ENCODE results near the gene OR51F2.

DNA sequence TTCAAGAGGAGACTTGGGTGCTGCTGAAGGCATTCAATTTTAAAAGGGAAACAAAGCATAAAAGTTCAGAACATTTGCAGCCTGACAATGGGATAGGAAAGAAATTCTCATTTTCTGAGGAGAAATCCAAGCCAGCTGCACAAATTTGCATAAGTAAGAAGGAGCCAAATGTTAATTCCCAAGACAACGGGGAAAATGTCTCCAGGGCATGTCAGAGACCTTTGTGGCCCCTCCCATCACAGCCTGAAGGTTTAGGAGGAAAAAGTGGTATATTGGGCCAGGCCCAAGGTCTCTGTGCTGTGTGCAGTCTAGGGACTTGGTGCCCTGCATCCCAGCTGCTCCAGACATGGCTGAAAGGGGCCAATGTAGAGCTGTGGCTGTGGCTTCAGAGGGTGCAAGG, 38.7 kb upstream of the OR51F2 start:
- TF ChIP-seq POLR2AphosphoS5 (IDR thresholded peaks at IDR 0.05; ENCODE audit: insufficient read depth in 1 of 2, low read depth in 1 of 2) (no peak), POLR2A (IDR thresholded peaks at IDR 0.05) (no peak)
- TF ChIP-seq, protein P1, sequence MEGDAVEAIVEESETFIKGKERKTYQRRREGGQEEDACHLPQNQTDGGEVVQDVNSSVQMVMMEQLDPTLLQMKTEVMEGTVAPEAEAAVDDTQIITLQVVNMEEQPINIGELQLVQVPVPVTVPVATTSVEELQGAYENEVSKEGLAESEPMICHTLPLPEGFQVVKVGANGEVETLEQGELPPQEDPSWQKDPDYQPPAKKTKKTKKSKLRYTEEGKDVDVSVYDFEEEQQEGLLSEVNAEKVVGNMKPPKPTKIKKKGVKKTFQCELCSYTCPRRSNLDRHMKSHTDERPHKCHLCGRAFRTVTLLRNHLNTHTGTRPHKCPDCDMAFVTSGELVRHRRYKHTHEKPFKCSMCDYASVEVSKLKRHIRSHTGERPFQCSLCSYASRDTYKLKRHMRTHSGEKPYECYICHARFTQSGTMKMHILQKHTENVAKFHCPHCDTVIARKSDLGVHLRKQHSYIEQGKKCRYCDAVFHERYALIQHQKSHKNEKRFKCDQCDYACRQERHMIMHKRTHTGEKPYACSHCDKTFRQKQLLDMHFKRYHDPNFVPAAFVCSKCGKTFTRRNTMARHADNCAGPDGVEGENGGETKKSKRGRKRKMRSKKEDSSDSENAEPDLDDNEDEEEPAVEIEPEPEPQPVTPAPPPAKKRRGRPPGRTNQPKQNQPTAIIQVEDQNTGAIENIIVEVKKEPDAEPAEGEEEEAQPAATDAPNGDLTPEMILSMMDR (IDR thresholded peaks at IDR 0.05): no peak

Data from vagina (tissue), 2 donors.